GM23248 (cell line): ENCODE results near the gene LRRTM1. TPM values are rescaled to one million over a fixed set of nuclear protein-coding genes. Genes with fewer than 3 reads are reported as not detected.

Experiments
- DNase-seq: peaks from one replicate; pipeline ENCODE4 v3.0.0-alpha.2; 2015
- H2AFZ ChIP-seq: fragments of 200-600 bp; sonication (generic); 2 replicates; pipeline ENCODE4 v1.6.1; 2016; ENCODE audit warnings: antibody characterized with exemption
- H3F3A ChIP-seq: fragments of 200-600 bp; sonication (generic); 2 replicates; pipeline ENCODE4 v1.6.1; 2016; ENCODE audit warnings: mild to moderate bottlenecking, antibody characterized with exemption, mixed run types; ENCODE audit not compliant: insufficient read depth
- H3K27ac ChIP-seq: fragments of 200-600 bp; sonication (generic); 2 replicates; pipeline ENCODE4 v1.5.1; 2016; ENCODE audit warnings: mild to moderate bottlenecking
- H3K27me3 ChIP-seq: fragments of 200-600 bp; sonication (generic); replicated peaks from 2 replicates; pipeline ENCODE4 v1.6.1; 2016; ENCODE audit warnings: mild to moderate bottlenecking; ENCODE audit not compliant: insufficient read depth
- H3K36me3 ChIP-seq: fragments of 200-600 bp; sonication (generic); 2 replicates; pipeline ENCODE4 v1.6.1; 2016; ENCODE audit warnings: low read depth, mild to moderate bottlenecking
- H3K4me1 ChIP-seq: fragments of 200-600 bp; sonication (generic); 2 replicates; pipeline ENCODE4 v1.6.1; 2016; ENCODE audit warnings: mild to moderate bottlenecking; ENCODE audit not compliant: insufficient read depth
- H3K4me2 ChIP-seq: fragments of 200-600 bp; sonication (generic); one replicate; pipeline ENCODE4 v1.6.1; 2016; ENCODE audit warnings: mild to moderate bottlenecking; ENCODE audit not compliant: unreplicated experiment
- H3K4me3 ChIP-seq: fragments of 200-600 bp; sonication (generic); 2 replicates; pipeline ENCODE4 v1.5.1; 2016; ENCODE audit warnings: mild to moderate bottlenecking
- H3K79me2 ChIP-seq: fragments of 200-600 bp; sonication (generic); 2 replicates; pipeline ENCODE4 v1.6.1; 2016; ENCODE audit warnings: mild to moderate bottlenecking; ENCODE audit not compliant: insufficient read depth
- H3K9ac ChIP-seq: fragments of 200-600 bp; sonication (generic); 2 replicates; pipeline ENCODE4 v1.6.1; 2016; ENCODE audit warnings: mild to moderate bottlenecking
- H3K9me2 ChIP-seq: fragments of 200-600 bp; sonication (generic); 2 replicates; pipeline ENCODE4 v1.6.1; 2016; ENCODE audit warnings: mixed run types, mild to moderate bottlenecking, moderate library complexity; ENCODE audit not compliant: insufficient read depth
- H3K9me3 ChIP-seq: fragments of 200-600 bp; sonication (generic); one replicate; pipeline ENCODE4 v1.6.1; 2017; ENCODE audit warnings: low read depth
- H4K20me1 ChIP-seq: fragments of 200-600 bp; sonication (generic); 2 replicates; pipeline ENCODE4 v1.6.0; 2016; ENCODE audit not compliant: insufficient read depth
- EZH2 ChIP-seq: fragments of 200-600 bp; sonication (generic); IDR thresholded peaks from 2 replicates; pipeline ENCODE4 v1.6.1; 2018; ENCODE audit warnings: antibody characterized with exemption, mild to moderate bottlenecking; ENCODE audit not compliant: insufficient read depth, poor library complexity, severe bottlenecking
- EZH2phosphoT487 ChIP-seq: fragments of 200-600 bp; sonication (generic); IDR thresholded peaks from 2 replicates; pipeline ENCODE4 v1.6.1; 2018; ENCODE audit warnings: antibody characterized with exemption, moderate library complexity, mild to moderate bottlenecking, low read depth; ENCODE audit not compliant: insufficient read depth
- WGBS, 2 experiments: methylation state at CpG; one replicate each; pipeline ENCODE4 v1.1.6; 2015 to 2017; ENCODE audit warnings: low lambda C conversion rate in 2 of 2, low coverage in 1 of 2; ENCODE audit errors: missing lambda C conversion rate in 2 of 2; 5-methylcytosine and 5-hydroxymethylcytosine counted together
- in situ Hi-C: fragments of 300-500 bp; cut with MboI; formaldehyde crosslinking; loops from 2 replicates; pipeline ENCODE4 v1.15.0; 2020
- polyA plus RNA-seq: library from polyadenylated mRNA; unstranded; fragments of >200 nt; fragmentation: Nextera tagmentation; extraction: Ambion mirVana; gene quantifications from 2 replicates; pipeline ENCODE4 v1.2.1, GENCODE V29; 2016
- total RNA-seq: library from RNA; depleted of rRNA; stranded (reverse); fragments of >200 nt; shearing (Covaris generic); gene quantifications from 2 replicates; pipeline ENCODE4 v1.2.3, GENCODE V29; 2014; rRNA removed

The LRRTM1 gene, protein sequence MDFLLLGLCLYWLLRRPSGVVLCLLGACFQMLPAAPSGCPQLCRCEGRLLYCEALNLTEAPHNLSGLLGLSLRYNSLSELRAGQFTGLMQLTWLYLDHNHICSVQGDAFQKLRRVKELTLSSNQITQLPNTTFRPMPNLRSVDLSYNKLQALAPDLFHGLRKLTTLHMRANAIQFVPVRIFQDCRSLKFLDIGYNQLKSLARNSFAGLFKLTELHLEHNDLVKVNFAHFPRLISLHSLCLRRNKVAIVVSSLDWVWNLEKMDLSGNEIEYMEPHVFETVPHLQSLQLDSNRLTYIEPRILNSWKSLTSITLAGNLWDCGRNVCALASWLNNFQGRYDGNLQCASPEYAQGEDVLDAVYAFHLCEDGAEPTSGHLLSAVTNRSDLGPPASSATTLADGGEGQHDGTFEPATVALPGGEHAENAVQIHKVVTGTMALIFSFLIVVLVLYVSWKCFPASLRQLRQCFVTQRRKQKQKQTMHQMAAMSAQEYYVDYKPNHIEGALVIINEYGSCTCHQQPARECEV
- total RNA-seq (not detected in 2 replicates), polyA plus RNA-seq (not detected in 2 replicates)

DNA sequence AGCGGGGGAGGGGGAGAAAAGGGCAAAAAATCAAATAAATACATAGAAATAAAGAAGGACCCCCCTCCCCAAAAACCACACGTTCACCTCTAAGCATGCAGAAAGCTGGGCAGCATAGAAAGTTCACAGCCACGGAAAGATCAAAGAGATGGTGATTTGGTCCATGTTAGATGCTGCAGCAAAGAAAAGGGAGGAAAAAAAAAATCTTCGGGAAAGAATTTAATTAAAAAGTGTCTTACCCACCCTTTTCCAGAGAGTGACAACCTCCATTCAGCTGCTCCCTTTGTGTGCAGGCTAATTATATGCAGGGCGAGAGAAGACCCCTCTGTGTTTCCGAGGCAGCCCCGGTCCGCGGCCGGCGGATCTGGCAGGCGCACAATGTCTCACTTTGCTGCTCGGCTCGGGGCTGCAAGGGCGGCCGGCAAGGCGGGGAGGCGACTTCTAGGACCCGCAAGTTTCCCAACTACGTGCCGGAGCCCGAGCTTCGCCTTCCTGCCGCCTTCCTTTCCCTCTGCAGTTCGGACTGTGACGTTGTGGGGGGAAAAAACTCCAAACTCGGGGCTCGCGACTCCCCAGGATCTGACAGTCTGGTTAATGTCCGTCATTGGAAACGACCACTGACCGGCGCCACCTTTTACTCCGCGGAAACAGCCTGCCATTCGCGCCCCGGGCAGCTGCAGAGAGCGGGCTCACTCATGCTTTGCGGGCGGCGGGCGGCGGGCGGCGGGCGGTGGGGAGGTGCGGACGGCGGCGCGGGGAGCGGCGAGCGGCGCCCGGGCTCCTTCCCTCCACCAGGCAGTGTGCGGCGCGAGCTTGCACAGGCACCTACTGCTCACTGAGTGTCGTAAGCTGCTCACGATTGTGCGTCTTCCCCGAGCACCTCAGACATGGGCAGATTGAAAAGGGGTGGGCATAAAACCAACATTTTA is at the start of gene LRRTM1:
LRRTM1 (minus strand) TSS at position 844 of the 929 bp plus-strand sequence. CDS start 933 bp downstream, outside the sequence.
- no peak within 1 kb of the TSS for H2AFZ ChIP-seq
- DNase-seq = peak; percentile 12
- no peak within 1 kb of the TSS for H3K27ac ChIP-seq

DNA sequence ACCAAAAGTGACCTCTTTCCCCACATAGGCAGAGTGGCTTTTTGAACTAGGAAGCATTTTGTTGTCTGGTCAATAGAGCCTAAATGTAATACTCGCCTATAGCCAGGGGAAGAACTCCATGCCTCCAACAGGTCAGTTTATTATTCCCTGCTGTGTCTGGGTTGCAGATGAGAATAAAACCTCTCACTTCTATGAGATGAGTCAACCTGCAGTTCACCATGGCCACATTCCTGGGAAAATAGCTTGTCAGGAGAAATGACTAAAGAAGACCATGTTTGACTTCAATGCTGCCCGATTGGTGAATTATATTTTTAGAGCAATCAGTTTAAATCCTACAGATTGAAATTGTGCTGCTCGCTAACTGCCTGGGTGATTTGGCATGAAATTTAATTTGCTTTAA is 46.7 kb upstream of the LRRTM1 start:
- Histone ChIP-seq H3K27ac (no peak overlapping the region), H3K4me3 (no peak overlapping the region), H3K36me3 (no peaks in the 10 kb centered on the region), H3K27me3 (no peaks in the 10 kb centered on the region; the same call in 1 of the 2 replicates), H4K20me1 (no peaks in the 10 kb centered on the region), H3K9me3 (no peaks in the 10 kb centered on the region), H3K4me2 (no peak overlapping the region), H3F3A (no peaks in the 10 kb centered on the region), H3K9me2 (no peaks in the 10 kb centered on the region), H3K9ac (no peak overlapping the region), H3K79me2 (no peaks in the 10 kb centered on the region), H3K4me1 (no peaks in the 10 kb centered on the region), H2AFZ (no peak overlapping the region)
- DNase-seq = no peak
- in situ Hi-C loops = no loop called here
- TF ChIP-seq EZH2 = no peak
- TF ChIP-seq EZH2phosphoT487 = no peak
- WGBS, 2 experiments = 8 to 9% methylated on average over 3 of the region's 3 CpGs

More for the DNA sequence above, at the start of gene LRRTM1:
- in situ Hi-C loops = no loop called here
- no peak for TF ChIP-seq EZH2phosphoT487
- TF ChIP-seq EZH2 = peak; percentile 79
- no peaks in the 10 kb centered on the region for H4K20me1 ChIP-seq
- H3K79me2 ChIP-seq = no peaks in the 10 kb centered on the region
- no peak within 1 kb of the TSS for H3K4me2 ChIP-seq
- H3K9me3 ChIP-seq = no peaks in the 10 kb centered on the region
- H3K36me3 ChIP-seq = no peaks in the 10 kb centered on the region
- no peaks in the 10 kb centered on the region for H3K9me2 ChIP-seq
- H3K4me1 ChIP-seq = no peaks in the 10 kb centered on the region
- no peak within 1 kb of the TSS for H3K4me3 ChIP-seq
- H3F3A ChIP-seq = no peaks in the 10 kb centered on the region
- H3K27me3 ChIP-seq = peaks cover 39% of the 10 kb centered on the region
- WGBS, 2 experiments = 1% methylated on average over 41 to 61 of the region's 64 CpGs
- no peak within 1 kb of the TSS for H3K9ac ChIP-seq

DNA sequence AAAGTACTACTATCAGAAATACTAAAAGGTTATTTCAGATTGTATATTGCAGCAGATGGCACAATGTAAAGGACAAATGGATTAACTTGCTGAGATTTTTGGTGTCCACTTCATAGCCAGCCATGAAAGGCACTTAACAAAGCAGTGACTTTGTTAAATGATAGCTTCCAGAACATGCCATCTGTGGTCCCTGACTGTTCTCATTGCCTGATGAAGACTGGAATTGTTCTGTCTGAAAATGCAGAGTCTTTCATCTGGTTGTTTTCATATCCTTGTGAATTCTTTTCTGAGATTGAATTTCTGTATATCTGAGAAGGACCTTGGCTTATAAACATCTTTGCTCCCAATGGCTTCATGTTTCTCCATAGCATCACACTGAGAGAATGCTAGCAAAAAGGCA is 44.4 kb upstream of the LRRTM1 start:
- Histone ChIP-seq H3K4me2 (no peak overlapping the region), H3K36me3 (no peaks in the 10 kb centered on the region), H3K27me3 (no peaks in the 10 kb centered on the region; the same call in 1 of the 2 replicates), H3K79me2 (no peaks in the 10 kb centered on the region), H3F3A (no peaks in the 10 kb centered on the region), H3K9me3 (no peaks in the 10 kb centered on the region), H3K4me1 (no peaks in the 10 kb centered on the region), H3K9me2 (no peaks in the 10 kb centered on the region), H4K20me1 (no peaks in the 10 kb centered on the region), H3K4me3 (no peak overlapping the region), H3K9ac (no peak overlapping the region), H3K27ac (no peak overlapping the region), H2AFZ (no peak overlapping the region)
- no peak for TF ChIP-seq EZH2
- TF ChIP-seq EZH2phosphoT487 = no peak
- in situ Hi-C loops = no loop called here
- DNase-seq = no peak

DNA sequence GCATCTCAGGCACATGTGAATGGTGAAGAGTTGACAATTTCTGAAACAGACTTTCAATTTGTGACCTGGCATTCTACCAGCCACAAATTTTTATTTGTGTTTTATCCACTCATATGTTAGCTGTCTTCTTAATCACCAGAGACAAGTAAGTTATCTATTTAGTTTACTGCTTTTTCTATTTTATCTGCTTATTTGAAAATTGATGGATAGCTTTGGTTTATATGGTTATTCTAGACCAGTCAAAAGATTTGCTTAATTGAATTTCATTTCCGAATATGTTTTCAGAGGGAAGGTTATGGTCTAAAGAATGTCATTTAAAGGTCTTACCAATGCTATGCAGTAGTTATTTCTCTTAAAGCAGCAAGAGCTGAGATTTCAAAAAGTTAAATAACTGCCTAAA is 43.5 kb upstream of the LRRTM1 start:
- H3K4me2 ChIP-seq = no peak overlapping the region
- no peaks in the 10 kb centered on the region for H3K79me2 ChIP-seq
- H3K4me1 ChIP-seq = no peaks in the 10 kb centered on the region
- no peaks in the 10 kb centered on the region; the same call in 1 of the 2 replicates for H3K27me3 ChIP-seq
- no peak for DNase-seq
- H3K36me3 ChIP-seq = no peaks in the 10 kb centered on the region
- no peaks in the 10 kb centered on the region for H3K9me3 ChIP-seq
- in situ Hi-C loops = no loop called here
- TF ChIP-seq EZH2 (no peak), EZH2phosphoT487 (no peak)
- H3K4me3 ChIP-seq = no peak overlapping the region
- H2AFZ ChIP-seq = no peak overlapping the region
- no peak overlapping the region for H3K9ac ChIP-seq
- H3K9me2 ChIP-seq = no peaks in the 10 kb centered on the region
- no peaks in the 10 kb centered on the region for H4K20me1 ChIP-seq
- H3K27ac ChIP-seq = no peak overlapping the region
- 17 to 22% methylated on average over 1 of the region's 1 CpG for WGBS, 2 experiments
- no peaks in the 10 kb centered on the region for H3F3A ChIP-seq
